ENCODE measurements around the gene TMA7.

TMA7 gene

DNA sequence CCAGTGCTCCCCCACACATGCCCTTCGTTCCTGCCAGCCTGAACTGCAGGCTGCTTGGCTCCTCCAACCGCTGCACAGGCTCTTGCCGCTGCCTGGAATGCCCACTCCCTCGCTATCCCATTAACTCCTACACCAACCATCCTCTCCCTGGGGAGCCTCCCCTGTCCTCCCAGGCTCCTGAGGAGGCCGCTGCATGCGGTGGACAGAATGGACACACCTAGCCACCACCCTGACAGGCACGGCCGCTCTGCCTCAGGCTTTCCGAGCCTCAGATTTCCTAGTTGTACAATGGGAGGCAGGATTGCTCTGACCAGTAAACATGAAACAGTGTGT lies 12.5 kb upstream of the TMA7 start:
- no peak overlapping the region for H3K27ac ChIP-seq

DNA sequence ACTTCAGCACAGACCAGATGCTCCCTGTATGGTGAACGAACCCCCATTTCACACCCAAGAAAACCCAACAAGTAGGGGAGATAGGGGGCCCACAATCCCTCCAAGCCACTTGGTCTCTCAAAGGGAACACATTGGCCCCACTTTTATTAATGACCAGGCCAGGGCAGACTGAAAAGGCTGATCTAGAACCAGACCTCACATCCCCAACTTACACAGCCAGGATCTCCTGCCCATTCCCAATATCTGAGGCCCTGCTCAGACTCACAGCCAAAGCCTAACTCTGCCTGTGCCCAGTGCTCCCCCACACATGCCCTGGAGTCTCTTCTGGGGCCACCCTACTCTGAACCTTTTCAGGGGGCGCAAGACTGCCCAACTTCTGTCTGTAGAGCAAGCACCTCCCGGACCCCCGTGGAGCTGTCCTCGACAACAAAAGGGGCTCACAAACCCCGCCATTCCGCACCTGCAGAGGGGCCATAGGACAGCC lies 11.9 kb upstream of the TMA7 start:
- H3K27me3 ChIP-seq (ENCODE audit: insufficient read depth, low read depth, severe bottlenecking), result no peaks in the 10 kb centered on the region
- H3K27ac ChIP-seq, result peak overlapping the region; percentile 93
- no peak for DNase-seq
- H3K4me3 ChIP-seq (ENCODE audit: low read depth, low read length), result peak overlapping the region; percentile 51
- H3K36me3 ChIP-seq, result peaks cover 37% of the 10 kb centered on the region
- H3K9me3 ChIP-seq (ENCODE audit: severe bottlenecking), result no peaks in the 10 kb centered on the region
- TF ChIP-seq, protein P1, sequence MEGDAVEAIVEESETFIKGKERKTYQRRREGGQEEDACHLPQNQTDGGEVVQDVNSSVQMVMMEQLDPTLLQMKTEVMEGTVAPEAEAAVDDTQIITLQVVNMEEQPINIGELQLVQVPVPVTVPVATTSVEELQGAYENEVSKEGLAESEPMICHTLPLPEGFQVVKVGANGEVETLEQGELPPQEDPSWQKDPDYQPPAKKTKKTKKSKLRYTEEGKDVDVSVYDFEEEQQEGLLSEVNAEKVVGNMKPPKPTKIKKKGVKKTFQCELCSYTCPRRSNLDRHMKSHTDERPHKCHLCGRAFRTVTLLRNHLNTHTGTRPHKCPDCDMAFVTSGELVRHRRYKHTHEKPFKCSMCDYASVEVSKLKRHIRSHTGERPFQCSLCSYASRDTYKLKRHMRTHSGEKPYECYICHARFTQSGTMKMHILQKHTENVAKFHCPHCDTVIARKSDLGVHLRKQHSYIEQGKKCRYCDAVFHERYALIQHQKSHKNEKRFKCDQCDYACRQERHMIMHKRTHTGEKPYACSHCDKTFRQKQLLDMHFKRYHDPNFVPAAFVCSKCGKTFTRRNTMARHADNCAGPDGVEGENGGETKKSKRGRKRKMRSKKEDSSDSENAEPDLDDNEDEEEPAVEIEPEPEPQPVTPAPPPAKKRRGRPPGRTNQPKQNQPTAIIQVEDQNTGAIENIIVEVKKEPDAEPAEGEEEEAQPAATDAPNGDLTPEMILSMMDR (IDR thresholded peaks at IDR 0.05; ENCODE audit: low read depth, low read length), result no peak

More for the DNA sequence above, 12.5 kb upstream of the TMA7 start:
- TF ChIP-seq, protein P1 (IDR thresholded peaks at IDR 0.05; ENCODE audit: low read depth, low read length), result no peak
- Histone ChIP-seq H3K27me3 (ENCODE audit: insufficient read depth, low read depth, severe bottlenecking) (no peaks in the 10 kb centered on the region), H3K36me3 (peaks cover 34% of the 10 kb centered on the region), H3K4me3 (ENCODE audit: low read depth, low read length) (no peak overlapping the region), H3K9me3 (ENCODE audit: severe bottlenecking) (no peaks in the 10 kb centered on the region)
- no peak for DNase-seq

DNA sequence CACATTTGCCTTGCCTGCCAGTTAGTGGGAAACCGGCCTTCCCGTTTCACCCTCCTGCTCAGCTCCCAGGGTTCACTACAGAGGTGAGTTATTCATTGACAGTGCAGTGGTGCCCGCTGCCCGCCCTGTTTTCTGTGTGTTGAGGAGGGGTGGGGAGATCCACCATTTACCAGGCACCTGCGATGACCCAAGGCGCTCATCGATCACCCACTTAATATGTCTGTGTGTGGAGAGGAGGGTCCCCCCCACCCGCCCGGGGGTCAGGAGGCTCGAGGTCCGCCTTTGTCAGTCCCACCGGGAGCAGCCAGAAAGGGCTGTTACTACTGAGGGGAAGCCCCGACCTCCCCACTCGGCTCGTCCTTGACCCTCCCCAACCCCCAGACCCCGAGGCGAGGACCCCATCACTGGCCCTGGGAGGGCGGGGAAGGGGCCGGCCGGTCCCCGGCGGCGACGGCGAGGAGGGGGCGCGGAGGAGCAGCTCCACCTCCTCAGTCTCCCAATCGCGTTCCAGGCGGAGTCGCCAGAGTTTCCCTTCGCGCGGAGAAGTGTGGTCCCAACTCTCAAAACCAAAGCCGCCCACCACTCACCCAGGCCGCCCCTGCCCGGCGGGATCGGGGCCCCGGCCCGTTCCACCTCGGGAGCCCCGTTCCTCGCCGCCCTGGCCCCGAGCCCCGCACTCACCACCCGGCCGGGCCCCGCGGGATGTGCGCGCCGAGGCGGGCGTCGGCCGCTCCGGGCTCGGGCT lies 11.3 kb upstream of the TMA7 start:
- H3K36me3 ChIP-seq, result peaks cover 37% of the 10 kb centered on the region
- DNase-seq, result peak; percentile 42
- no peaks in the 10 kb centered on the region for H3K9me3 ChIP-seq (ENCODE audit: severe bottlenecking)
- peak overlapping the region; percentile 51 for H3K4me3 ChIP-seq (ENCODE audit: low read depth, low read length)
- TF ChIP-seq, protein P1 (IDR thresholded peaks at IDR 0.05; ENCODE audit: low read depth, low read length), result no peak
- H3K27ac ChIP-seq, result peak overlapping the region; percentile 93
- H3K27me3 ChIP-seq (ENCODE audit: insufficient read depth, low read depth, severe bottlenecking), result no peaks in the 10 kb centered on the region

DNA sequence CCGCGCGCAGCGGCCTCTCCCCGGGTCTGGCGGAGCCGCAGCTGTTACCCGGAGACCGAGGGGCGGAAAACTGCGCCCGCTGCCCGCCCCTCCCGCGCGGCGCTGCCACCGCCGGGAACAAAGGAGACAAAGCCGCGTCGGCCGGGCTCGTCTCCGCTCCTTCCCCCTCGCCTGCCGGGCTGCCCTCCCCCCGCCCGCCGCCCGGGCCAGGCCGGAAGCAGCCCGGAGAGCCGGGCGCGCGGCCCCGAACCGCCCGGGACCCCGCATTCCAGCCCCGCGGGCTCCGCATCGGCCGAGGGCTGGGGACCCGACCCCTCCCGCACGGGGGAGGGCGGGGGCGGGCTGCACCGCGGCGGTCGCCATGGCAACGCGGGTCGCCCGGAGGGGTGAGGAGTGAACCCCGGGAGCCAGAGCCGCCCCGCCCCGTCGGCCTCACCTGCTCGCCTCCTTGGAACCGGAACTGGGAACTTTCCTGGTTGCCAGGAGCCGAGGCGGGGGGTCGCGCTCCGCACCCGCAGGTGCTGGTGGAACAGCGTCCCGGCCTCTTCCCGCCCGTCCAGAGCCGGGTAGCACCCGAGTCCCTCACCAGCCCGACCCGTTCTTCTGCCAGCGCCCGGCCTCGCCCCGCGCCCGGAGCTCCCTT lies 10.6 kb upstream of the TMA7 start:
- H3K4me3 ChIP-seq (ENCODE audit: low read depth, low read length), result peak overlapping the region; percentile 51
- peaks cover 32% of the 10 kb centered on the region for H3K36me3 ChIP-seq
- TF ChIP-seq, protein P1 (IDR thresholded peaks at IDR 0.05; ENCODE audit: low read depth, low read length), result no peak
- no peaks in the 10 kb centered on the region for H3K9me3 ChIP-seq (ENCODE audit: severe bottlenecking)
- peak overlapping the region; percentile 93 for H3K27ac ChIP-seq
- DNase-seq, result peak; percentile 80
- no peaks in the 10 kb centered on the region for H3K27me3 ChIP-seq (ENCODE audit: insufficient read depth, low read depth, severe bottlenecking)

DNA sequence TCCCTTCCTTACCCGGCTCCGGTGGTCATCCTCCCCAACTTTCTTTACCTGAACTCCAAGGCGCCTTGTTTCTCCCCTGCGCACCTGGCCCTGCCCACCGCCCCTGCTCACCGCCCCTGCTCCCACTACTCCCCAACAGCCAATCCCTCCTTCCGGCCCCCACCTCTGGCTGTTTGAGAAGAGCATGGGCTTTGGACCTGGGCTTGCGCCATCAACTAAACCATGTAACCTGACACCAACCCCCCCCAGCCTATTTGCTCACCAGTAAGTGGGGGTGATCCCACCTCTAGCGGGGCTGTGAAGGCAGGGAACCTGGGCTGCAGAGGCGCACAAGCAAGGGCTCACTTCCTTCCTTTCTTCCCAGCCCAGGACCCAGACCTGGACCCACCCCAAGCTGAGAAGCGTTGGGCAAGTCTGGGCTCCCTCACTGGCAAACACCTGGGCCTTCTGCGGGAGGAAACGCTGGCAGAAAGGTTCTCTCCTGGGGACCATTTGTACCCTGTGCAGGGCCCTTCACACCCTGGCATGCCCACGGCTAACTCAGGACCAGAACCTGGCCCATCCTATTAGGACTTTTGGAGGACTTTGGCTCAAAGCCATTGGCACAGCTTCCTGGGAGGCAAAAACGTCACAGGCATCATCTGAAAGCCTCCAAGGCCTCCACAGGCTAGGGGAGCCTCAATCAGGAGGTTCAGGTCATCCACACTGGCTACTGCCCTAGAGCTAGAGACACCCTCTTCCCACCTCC lies 9.9 kb upstream of the TMA7 start, which contains the start of gene PLXNB1:
TSS of gene PLXNB1 (minus strand) at position 127 of the 748 bp plus-strand sequence. CDS start 5,475 bp downstream, outside the sequence.
- no peaks in the 10 kb centered on the region for H3K9me3 ChIP-seq (ENCODE audit: severe bottlenecking)
- DNase-seq, result peak; percentile 87
- peak within 1 kb of the TSS; percentile 93 for H3K27ac ChIP-seq
- peak within 1 kb of the TSS; percentile 51 for H3K4me3 ChIP-seq (ENCODE audit: low read depth, low read length)
- TF ChIP-seq, protein P1 (IDR thresholded peaks at IDR 0.05; ENCODE audit: low read depth, low read length), result no peak
- peaks cover 27% of the 10 kb centered on the region for H3K36me3 ChIP-seq
- H3K27me3 ChIP-seq (ENCODE audit: insufficient read depth, low read depth, severe bottlenecking), result no peaks in the 10 kb centered on the region

Measured in WERI-Rb-1 (cell line).